HepG2 (cell line): ENCODE data around the gene CNTN5. TPM values are rescaled to one million over a fixed set of nuclear protein-coding genes. Genes with fewer than 3 reads are reported as not detected.

Experiments
- ATAC-seq: fragments of 200-7000 bp; cut with Tn5 transposase; 3 replicates; pipeline ENCODE4 v1.9.1; 2020; ENCODE audit warnings: mild to moderate bottlenecking, moderate library complexity
- BruUV-seq: library from RNA; stranded (reverse); fragments of 400-500 nt; replicated peaks from 2 replicates; lab custom pipeline; 2021; lab: Mats Ljungman, UMichigan
- CTCF ChIA-PET: fragments of 300-600 bp; formaldehyde crosslinking; extraction: SDS; loops from one replicate; lab custom pipeline; 2021; ENCODE audit warnings: low total read pairs, inconsistent platforms, low intra/inter-chr PET ratio; lab: Yijun Ruan, JAX
- POLR2A ChIA-PET: fragments of 350-600 bp; sonication (Branson Sonifier 250); formaldehyde crosslinking; loops from one replicate; lab custom pipeline; 2020; ENCODE audit warnings: antibody characterized with exemption, inconsistent platforms; lab: Yijun Ruan, JAX
- DNase-seq: peaks from one replicate; pipeline ENCODE4 v3.0.0-alpha.2; 2015; ENCODE audit warnings: low spot score
- FAIRE-seq: peaks from 3 replicates; lab custom pipeline; 2011; peaks lifted over from hg19 to GRCh38; lab: Jason Lieb, UNC
- H2AFZ ChIP-seq: one replicate; pipeline ENCODE4 v1.6.1; 2011; ENCODE audit warnings: low read length, inconsistent platforms
- H3K27ac ChIP-seq: fragments of 300-600 bp; 3 replicates; pipeline ENCODE4 v1.8.0; 2011; ENCODE audit warnings: mixed run types, mild to moderate bottlenecking, mixed read lengths, low read length, inconsistent platforms; ENCODE audit not compliant: insufficient read depth; ENCODE audit errors: extremely low read length
- H3K27me3 ChIP-seq, 2 experiments: fragments of 200-600 bp in 1 of 2; 2 replicates in 1 of 2; 3 replicates in 1 of 2; pipeline versions ENCODE4 v1.6.0 to v1.8.0; 2011; ENCODE audit warnings: low read length in 2 of 2, mild to moderate bottlenecking in 2 of 2, moderate library complexity in 2 of 2, inconsistent platforms in 1 of 2; ENCODE audit not compliant: insufficient read depth in 2 of 2, control insufficient read depth in 1 of 2
- H3K36me3 ChIP-seq, 2 experiments: fragments of 200-600 bp in 1 of 2; replicated peaks in 1 of 2; 2 replicates in 1 of 2; 3 replicates in 1 of 2; pipeline versions ENCODE4 v1.5.1 to v1.8.0; 2011; ENCODE audit warnings: low read length in 2 of 2, inconsistent platforms in 1 of 2; ENCODE audit not compliant: insufficient read depth in 2 of 2, control insufficient read depth in 1 of 2
- H3K4me1 ChIP-seq: 2 replicates; pipeline ENCODE4 v1.5.1; 2012; ENCODE audit warnings: low read length, inconsistent platforms; ENCODE audit not compliant: insufficient read depth
- H3K4me2 ChIP-seq: 2 replicates; pipeline ENCODE4 v1.6.0; 2011; ENCODE audit warnings: low read depth, low read length, inconsistent platforms
- H3K4me3 ChIP-seq, 3 experiments: fragments of 200-600 bp in 1 of 3; sonication (generic), shearing (Covaris generic) in 1 of 3; replicated peaks in 1 of 3; 2 replicates each; pipeline ENCODE4 v1.5.1; 2011 to 2016; ENCODE audit warnings: low read length in 3 of 3, inconsistent platforms in 2 of 3, low read depth in 2 of 3, mild to moderate bottlenecking in 2 of 3, control low read depth in 1 of 3, mixed read lengths in 1 of 3; ENCODE audit not compliant: insufficient read depth in 1 of 3
- H3K79me2 ChIP-seq: one replicate; pipeline ENCODE4 v1.6.1; 2011; ENCODE audit warnings: low read length, inconsistent platforms; ENCODE audit not compliant: insufficient read depth
- H3K9ac ChIP-seq: 2 replicates; pipeline ENCODE4 v1.6.0; 2011; ENCODE audit warnings: mild to moderate bottlenecking, low read depth, low read length, inconsistent platforms; ENCODE audit not compliant: insufficient read depth
- H3K9me3 ChIP-seq: 2 replicates; pipeline ENCODE4 v1.5.1; 2012; ENCODE audit warnings: mild to moderate bottlenecking, low read length
- H4K20me1 ChIP-seq: 2 replicates; pipeline ENCODE4 v1.6.0; 2011; ENCODE audit warnings: inconsistent platforms, mild to moderate bottlenecking, low read length, moderate library complexity; ENCODE audit not compliant: insufficient read depth
- CBFB ChIP-seq: sonication (generic); formaldehyde crosslinking; IDR thresholded peaks from 2 replicates; pipeline ENCODE4 v1.4.0; 2020; ENCODE audit warnings: missing genetic modification reagents
- ETV5 ChIP-seq: IDR thresholded peaks from 2 replicates; pipeline ENCODE4 v1.6.1; 2018; ENCODE audit warnings: missing biosample characterization, missing genetic modification reagents, inconsistent platforms, borderline replicate concordance
- KDM1A ChIP-seq: IDR thresholded peaks from 2 replicates; pipeline ENCODE4 v1.6.1; 2016; ENCODE audit warnings: missing compliant biosample characterization
- MAFF ChIP-seq: IDR thresholded peaks from 2 replicates; pipeline ENCODE4 v1.6.1; 2011; ENCODE audit warnings: low read depth, low read length, improper control_type of control experiment
- NAIF1 ChIP-seq: sonication (generic); formaldehyde crosslinking; IDR thresholded peaks from 2 replicates; pipeline ENCODE4 v1.5.0; 2020; ENCODE audit warnings: mild to moderate bottlenecking, missing genetic modification reagents, borderline replicate concordance
- REPIN1 ChIP-seq: sonication (generic); formaldehyde crosslinking; IDR thresholded peaks from 2 replicates; pipeline ENCODE4 v1.8.0; 2022; ENCODE audit warnings: missing genetic modification reagents, low read depth, mild to moderate bottlenecking, borderline replicate concordance
- SP1 ChIP-seq, 2 experiments: fragments of 450-650 bp in 1 of 2; sonication (generic) in 1 of 2; formaldehyde crosslinking in 1 of 2; IDR thresholded peaks; 2 replicates each; pipeline versions ENCODE4 v1.4.0 to v1.6.1; 2016 to 2020; ENCODE audit warnings: missing genetic modification reagents in 1 of 2
- THAP7 ChIP-seq: sonication (generic); formaldehyde crosslinking; IDR thresholded peaks from 2 replicates; pipeline ENCODE4 v1.8.1; 2023; ENCODE audit warnings: mild to moderate bottlenecking, missing genetic modification reagents
- ZBTB4 ChIP-seq: sonication (generic); formaldehyde crosslinking; IDR thresholded peaks from 2 replicates; pipeline ENCODE4 v1.4.0; 2020; ENCODE audit warnings: missing genetic modification reagents, mild to moderate bottlenecking, borderline replicate concordance
- ZNF121 ChIP-seq: sonication (generic); formaldehyde crosslinking; IDR thresholded peaks from 2 replicates; pipeline ENCODE4 v1.5.0; 2020; ENCODE audit warnings: mild to moderate bottlenecking, missing genetic modification reagents
- ZNF17 ChIP-seq: sonication (generic); formaldehyde crosslinking; IDR thresholded peaks from 2 replicates; pipeline ENCODE4 v1.5.0; 2020; ENCODE audit warnings: mild to moderate bottlenecking, missing genetic modification reagents
- ZNF280B ChIP-seq: sonication (generic); formaldehyde crosslinking; IDR thresholded peaks from 2 replicates; pipeline ENCODE4 v1.5.0; 2020; ENCODE audit warnings: missing genetic modification reagents, mild to moderate bottlenecking, borderline replicate concordance
- ZNF501 ChIP-seq: sonication (generic); formaldehyde crosslinking; IDR thresholded peaks from 2 replicates; pipeline ENCODE4 v1.5.1; 2020; ENCODE audit warnings: mild to moderate bottlenecking, moderate library complexity, missing genetic modification reagents
- ZNF761 ChIP-seq: sonication (generic); formaldehyde crosslinking; conservative IDR thresholded peaks from 2 replicates; pipeline ENCODE4 v1.4.0; 2020; ENCODE audit warnings: mild to moderate bottlenecking, missing genetic modification reagents
- WGBS: methylation state at CpG from one replicate; pipeline ENCODE4 v1.1.6; 2017; ENCODE audit warnings: low lambda C conversion rate; 5-methylcytosine and 5-hydroxymethylcytosine counted together
- in situ Hi-C: cut with HindIII; loops from 2 replicates; pipeline ENCODE4 v1.10.0; 2017; ENCODE audit warnings: low pct_unique_long_range_greater_than_20kb; ENCODE audit not compliant: extremely low pct_ligation_motif_present
- intact Hi-C: fragments of 100-400 bp; cut with micrococcal nuclease; formaldehyde crosslinking; loops from one replicate; pipeline ENCODE4 v1.10.0; 2022; ENCODE audit not compliant: unreplicated experiment
- polyA plus RNA-seq, 8 experiments: library from polyadenylated mRNA; depleted of rRNA in 3 of 8; stranded (reverse) in 7 of 8; unstranded in 1 of 8; fragments of >200 nt; fragmentation: Illumina TruSeq in 4 of 8; extraction: Trizol in 4 of 8; gene quantifications; 2 replicates each; pipeline versions ENCODE4 v1.2.1 to v1.2.3, GENCODE V29; 2011 to 2016; ENCODE audit warnings: low read depth in 4 of 8, missing spikeins in 1 of 8, mixed read lengths in 1 of 8; ENCODE audit not compliant: insufficient read depth in 1 of 8
- total RNA-seq, 5 experiments: library from RNA; depleted of rRNA; stranded (reverse); fragments of >200 nt; fragmentation: Illumina TruSeq; extraction: Trizol; gene quantifications; 2 replicates each; pipeline ENCODE4 v1.2.3, GENCODE V29; 2016; ENCODE audit warnings: low read depth in 1 of 5
- TF ChIP-seq, protein P1 (sequence below): sonication (generic); formaldehyde crosslinking; IDR thresholded peaks from 2 replicates; pipeline ENCODE4 v1.4.0; 2020; ENCODE audit warnings: missing genetic modification reagents

The CNTN5 gene
- total and polyA plus RNA-seq, 2 of the 13 experiments (the other 11 are each of a cell fraction or from before 2014, with no cell fraction given) = not detected

- H3K79me2 ChIP-seq = no peaks in the 10 kb centered on the region
- no peak overlapping the region for H3K4me3 ChIP-seq
- FAIRE-seq (no peak), ATAC-seq (no peak), DNase-seq (no peak)
- H4K20me1 ChIP-seq = no peaks in the 10 kb centered on the region
- H3K27ac ChIP-seq = no peak overlapping the region
- no peak overlapping the region for H3K4me2 ChIP-seq
- POLR2A ChIA-PET = no interaction called here
- no peaks in the 10 kb centered on the region for H3K27me3 ChIP-seq
- H3K9me3 ChIP-seq = peaks cover 16% of the 10 kb centered on the region; the same call in 1 of the 2 replicates
- in situ Hi-C loops (no loop called here), intact Hi-C loops (no loop called here)
- no TSS peak for BruUV-seq
- no peaks in the 10 kb centered on the region for H3K4me1 ChIP-seq
- no peak overlapping the region for H3K9ac ChIP-seq
- H2AFZ ChIP-seq = no peak overlapping the region
- CTCF ChIA-PET = no interaction called here
- 4% methylated on average over 1 of the region's 1 CpG for WGBS
- no peaks in the 10 kb centered on the region for H3K36me3 ChIP-seq
- TF ChIP-seq ETV5 (CRISPR knock-in tag) (no peak), NAIF1 (no peak), ZNF121 (no peak), ZNF501 (CRISPR knock-in tag) (no peak), KDM1A (CRISPR knock-in tag) (no peak), REPIN1 (CRISPR knock-in tag) (no peak), ZBTB4 (no peak), ZNF280B (CRISPR knock-in tag) (no peak), MAFF (no peak), THAP7 (no peak), ZNF17 (CRISPR knock-in tag) (no peak), CBFB (CRISPR knock-in tag) (no peak), ZNF761 (CRISPR knock-in tag) (no peak), SP1 (IDR thresholded peaks at IDR 0.05) (no peak), SP1 (CRISPR knock-in tag; IDR thresholded peaks at IDR 0.05) (no peak)
- TF ChIP-seq, protein P1, sequence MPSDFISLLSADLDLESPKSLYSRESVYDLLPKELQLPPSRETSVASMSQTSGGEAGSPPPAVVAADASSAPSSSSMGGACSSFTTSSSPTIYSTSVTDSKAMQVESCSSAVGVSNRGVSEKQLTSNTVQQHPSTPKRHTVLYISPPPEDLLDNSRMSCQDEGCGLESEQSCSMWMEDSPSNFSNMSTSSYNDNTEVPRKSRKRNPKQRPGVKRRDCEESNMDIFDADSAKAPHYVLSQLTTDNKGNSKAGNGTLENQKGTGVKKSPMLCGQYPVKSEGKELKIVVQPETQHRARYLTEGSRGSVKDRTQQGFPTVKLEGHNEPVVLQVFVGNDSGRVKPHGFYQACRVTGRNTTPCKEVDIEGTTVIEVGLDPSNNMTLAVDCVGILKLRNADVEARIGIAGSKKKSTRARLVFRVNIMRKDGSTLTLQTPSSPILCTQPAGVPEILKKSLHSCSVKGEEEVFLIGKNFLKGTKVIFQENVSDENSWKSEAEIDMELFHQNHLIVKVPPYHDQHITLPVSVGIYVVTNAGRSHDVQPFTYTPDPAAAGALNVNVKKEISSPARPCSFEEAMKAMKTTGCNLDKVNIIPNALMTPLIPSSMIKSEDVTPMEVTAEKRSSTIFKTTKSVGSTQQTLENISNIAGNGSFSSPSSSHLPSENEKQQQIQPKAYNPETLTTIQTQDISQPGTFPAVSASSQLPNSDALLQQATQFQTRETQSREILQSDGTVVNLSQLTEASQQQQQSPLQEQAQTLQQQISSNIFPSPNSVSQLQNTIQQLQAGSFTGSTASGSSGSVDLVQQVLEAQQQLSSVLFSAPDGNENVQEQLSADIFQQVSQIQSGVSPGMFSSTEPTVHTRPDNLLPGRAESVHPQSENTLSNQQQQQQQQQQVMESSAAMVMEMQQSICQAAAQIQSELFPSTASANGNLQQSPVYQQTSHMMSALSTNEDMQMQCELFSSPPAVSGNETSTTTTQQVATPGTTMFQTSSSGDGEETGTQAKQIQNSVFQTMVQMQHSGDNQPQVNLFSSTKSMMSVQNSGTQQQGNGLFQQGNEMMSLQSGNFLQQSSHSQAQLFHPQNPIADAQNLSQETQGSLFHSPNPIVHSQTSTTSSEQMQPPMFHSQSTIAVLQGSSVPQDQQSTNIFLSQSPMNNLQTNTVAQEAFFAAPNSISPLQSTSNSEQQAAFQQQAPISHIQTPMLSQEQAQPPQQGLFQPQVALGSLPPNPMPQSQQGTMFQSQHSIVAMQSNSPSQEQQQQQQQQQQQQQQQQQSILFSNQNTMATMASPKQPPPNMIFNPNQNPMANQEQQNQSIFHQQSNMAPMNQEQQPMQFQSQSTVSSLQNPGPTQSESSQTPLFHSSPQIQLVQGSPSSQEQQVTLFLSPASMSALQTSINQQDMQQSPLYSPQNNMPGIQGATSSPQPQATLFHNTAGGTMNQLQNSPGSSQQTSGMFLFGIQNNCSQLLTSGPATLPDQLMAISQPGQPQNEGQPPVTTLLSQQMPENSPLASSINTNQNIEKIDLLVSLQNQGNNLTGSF (CRISPR knock-in tag) = no peak
Observed at GRCh38 chr11:99098751-99099150, 78.0 kb downstream of the CNTN5 start.
